ENCODE results near the gene KRTAP12-4.
"Not testable (repeated sequence)": the region's sequence is repeated elsewhere in the genome, so short reads cannot be mapped to it uniquely, and the experiment has no call there.

Gene KRTAP12-4

DNA sequence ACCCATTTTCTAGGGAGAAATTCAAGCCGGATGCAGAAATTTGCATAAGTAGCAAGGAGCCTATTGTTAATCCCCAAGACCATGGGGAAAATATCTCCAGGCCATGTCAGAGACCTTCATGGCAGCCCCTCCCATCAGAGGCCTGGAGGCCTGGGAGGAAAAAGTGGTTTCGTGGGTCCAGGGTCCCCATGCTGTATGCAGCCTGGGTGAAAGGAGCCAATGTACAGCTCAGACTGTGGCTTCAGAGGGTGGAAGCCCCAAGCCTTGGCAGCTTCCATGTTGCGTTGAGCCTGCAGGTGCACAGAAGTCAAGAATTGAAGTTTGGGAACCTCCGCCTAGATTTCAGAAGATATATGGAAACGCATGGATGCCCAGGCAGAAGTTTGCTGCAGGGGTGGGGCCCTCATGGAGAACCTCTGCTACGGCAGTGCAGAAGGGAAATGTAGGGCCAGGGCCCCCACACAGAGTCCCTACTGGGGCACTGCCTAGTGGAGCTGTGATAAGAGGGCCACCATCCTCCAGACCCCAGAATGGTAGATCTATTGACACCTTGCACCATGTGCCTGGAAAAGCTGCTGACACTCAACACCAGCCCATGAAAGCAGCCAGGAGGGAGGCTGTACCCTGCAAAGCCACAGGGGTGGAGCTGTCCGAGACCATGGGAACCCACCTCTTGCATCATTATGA lies 44.2 kb downstream of the KRTAP12-4 start:
- DNase-seq (ENCODE audit: low spot score) = not testable (repeated sequence)

DNA sequence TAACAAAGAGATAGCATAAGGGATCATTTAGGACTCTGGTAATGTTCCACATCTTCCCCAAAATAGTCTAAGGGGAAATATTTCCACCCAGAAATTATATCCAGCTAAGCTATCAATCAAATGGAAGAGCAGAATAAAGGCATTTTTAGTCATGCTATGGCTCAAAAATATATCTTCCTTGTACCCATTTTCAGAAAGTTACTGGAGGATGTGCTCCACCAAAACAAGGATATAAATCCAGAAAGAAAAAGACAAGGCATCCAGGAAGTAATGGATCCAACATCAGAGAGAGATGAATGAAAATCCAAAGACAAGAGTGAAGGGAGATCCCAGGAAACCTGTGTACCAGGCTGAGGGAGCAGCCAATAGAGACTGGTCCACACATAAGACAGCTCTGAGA lies 45.3 kb downstream of the KRTAP12-4 start:
- no peak for DNase-seq (ENCODE audit: low spot score)

DNA sequence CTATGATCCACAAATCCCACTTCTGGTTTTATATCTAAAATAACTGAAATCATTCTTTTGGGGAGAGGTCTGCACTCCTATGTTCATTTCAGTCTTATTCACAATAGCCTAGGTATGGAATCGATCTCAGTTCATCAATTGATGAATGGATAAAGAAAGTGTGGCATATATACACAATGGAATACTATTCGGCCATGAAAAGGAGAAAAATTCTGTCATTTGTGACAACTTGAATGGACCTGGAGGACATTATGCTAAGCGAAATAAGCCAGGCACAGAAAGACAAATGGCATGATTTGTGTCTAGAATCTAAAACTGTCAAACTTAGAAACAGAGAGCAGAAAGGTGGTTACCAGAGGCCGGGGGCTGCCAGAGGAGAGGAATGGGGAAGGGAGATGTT lies 48.0 kb downstream of the KRTAP12-4 start:
- no peak for DNase-seq (ENCODE audit: low spot score)
